Kidney (tissue), 14 donors: Measurements from ENCODE around the gene TTC39C. TPM values are rescaled to one million over a fixed set of nuclear protein-coding genes. Genes with fewer than 3 reads are reported as not detected.

Experiments used
- DNase-seq, 5 donors: peaks; one replicate each; pipeline ENCODE4 v3.0.0-alpha.2; 2013 to 2020
- FAIRE-seq: peaks from 2 replicates; lab custom pipeline; 2012; peaks lifted over from hg19 to GRCh38; lab: Jason Lieb, UNC
- H3K27ac ChIP-seq, 2 donors: one replicate each; pipeline ENCODE4 v1.7.0; 2013; ENCODE audit warnings: low read depth in 2 of 2, low read length in 2 of 2, inconsistent platforms in 1 of 2
- H3K27me3 ChIP-seq: one replicate; pipeline ENCODE4 v1.7.1; 2013; ENCODE audit warnings: low read length, inconsistent platforms; ENCODE audit not compliant: control insufficient read depth, insufficient read depth
- H3K36me3 ChIP-seq, 3 donors: one replicate each; pipeline versions ENCODE4 v1.7.0 to v1.7.1; 2013; ENCODE audit warnings: low read length in 3 of 3, control low read depth in 1 of 3, inconsistent platforms in 1 of 3; ENCODE audit not compliant: insufficient read depth in 3 of 3, control insufficient read depth in 2 of 3
- H3K4me1 ChIP-seq, 3 donors: one replicate each; pipeline versions ENCODE4 v1.7.0 to v1.7.1; 2013; ENCODE audit warnings: low read length in 3 of 3, inconsistent platforms in 1 of 3, low read depth in 1 of 3; ENCODE audit not compliant: control insufficient read depth in 2 of 3, insufficient read depth in 2 of 3
- H3K4me3 ChIP-seq, 3 donors: one replicate each; pipeline versions ENCODE4 v1.7.0 to v1.8.1; 2013; ENCODE audit warnings: low read length in 3 of 3, control low read depth in 1 of 3, inconsistent platforms in 1 of 3
- H3K9ac ChIP-seq, 3 donors: one replicate each; pipeline versions ENCODE4 v1.7.0 to v1.7.1; 2013; ENCODE audit warnings: low read length in 3 of 3, control low read depth in 1 of 3, inconsistent platforms in 1 of 3
- H3K9me3 ChIP-seq, 3 donors: one replicate each; pipeline versions ENCODE4 v1.7.0 to v1.7.1; 2013; ENCODE audit warnings: low read length in 3 of 3, control low read depth in 1 of 3, inconsistent platforms in 1 of 3; ENCODE audit not compliant: control insufficient read depth in 2 of 3, insufficient read depth in 1 of 3
- intact Hi-C: fragments of 100-400 bp; cut with DNase I; formaldehyde crosslinking; loops from one replicate; pipeline ENCODE4 v1.11.1; 2022
- polyA plus RNA-seq: library from polyadenylated mRNA; stranded (reverse); fragments of 350-450 nt; fragmentation: Illumina TruSeq; extraction: RNeasy Lipid Tissue Mini Kit (QIAGEN cat#74804); gene quantifications from one replicate; pipeline ENCODE4 v1.2.3, GENCODE V29; 2014; ENCODE audit warnings: low read depth, low replicate concordance; ENCODE audit not compliant: insufficient read depth
- total RNA-seq: library from RNA; stranded (reverse); fragmentation: NEBNext Ultra II Directional; extraction: Animal tissue kit (Norgen Biotek cat#: 25700); gene quantifications from one replicate; pipeline ENCODE4 v1.2.1, GENCODE V29; 2021
- TF ChIP-seq, protein P1 (sequence below): IDR thresholded peaks from 3 replicates; pipeline ENCODE4 v1.5.1; 2012; ENCODE audit warnings: mild to moderate bottlenecking, moderate library complexity, borderline replicate concordance; ENCODE audit not compliant: insufficient read depth; ENCODE audit errors: extremely low read depth
- donor health status: control.
- donor health status: control.
- donor health status: control.
- donor health status: control.
- donor health status: control.
- donor health status: DM: yes; HTN: yes; CAD: no.
- donor health status: Normal renal cell carcinoma (clear cell type).

The TTC39C gene
- total and polyA plus RNA-seq, 2 donors from 2014 or later = 2.8 to 17.4 TPM

DNA sequence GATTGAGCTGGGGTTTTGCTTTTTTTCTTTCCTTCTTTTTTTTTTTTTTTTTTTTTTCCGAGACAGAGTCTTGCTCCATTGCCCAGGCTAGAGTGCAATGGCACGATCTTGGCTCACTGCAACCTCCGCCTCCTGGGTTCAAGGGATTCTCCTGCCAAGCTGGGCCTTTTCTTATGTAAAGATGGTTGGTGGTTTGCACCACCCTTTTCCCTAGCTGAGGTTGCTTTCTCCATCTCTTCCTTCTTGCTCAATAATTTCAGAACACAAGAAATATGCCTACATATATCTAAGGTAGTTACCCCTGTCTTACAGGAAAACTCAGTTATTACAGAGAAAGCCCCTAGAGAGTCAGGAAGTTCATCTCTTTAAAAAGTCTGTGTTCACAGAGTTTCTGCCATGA is 7.0 kb downstream of the TTC39C start:
- no peak for FAIRE-seq
- Histone ChIP-seq H3K4me1 (no peaks in the 10 kb centered on the region), H3K27ac (no peak overlapping the region)

DNA sequence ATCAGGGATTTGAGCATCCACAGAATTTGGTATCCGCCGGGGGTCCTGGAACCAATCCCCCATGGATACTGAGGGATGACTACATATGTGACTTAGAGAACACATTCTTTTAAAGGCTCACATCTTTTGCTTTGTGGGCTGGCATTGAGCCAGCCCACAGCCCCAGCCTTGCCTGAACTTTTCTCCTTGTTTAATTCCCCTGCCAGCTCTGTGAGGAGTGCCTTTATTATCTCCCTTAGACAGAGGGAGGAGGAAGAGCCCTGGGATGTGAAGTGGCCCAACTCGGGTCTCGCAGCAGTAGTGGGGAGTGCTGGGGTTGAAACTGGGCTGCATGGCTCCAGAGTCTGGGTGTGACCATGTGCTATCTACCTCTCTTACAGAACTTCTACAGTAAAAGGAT is 7.6 kb downstream of the TTC39C start:
- intact Hi-C loops = no loop called here
- Histone ChIP-seq H3K4me1 (no peaks in the 10 kb centered on the region), H3K4me3 (no peak overlapping the region), H3K9me3 (no peaks in the 10 kb centered on the region), H3K9ac (no peak overlapping the region), H3K36me3 (no peaks in the 10 kb centered on the region), H3K27me3 (no peaks in the 10 kb centered on the region), H3K27ac (no peak overlapping the region)
- FAIRE-seq = no peak
- DNase-seq = no peak
- TF ChIP-seq, protein P1, sequence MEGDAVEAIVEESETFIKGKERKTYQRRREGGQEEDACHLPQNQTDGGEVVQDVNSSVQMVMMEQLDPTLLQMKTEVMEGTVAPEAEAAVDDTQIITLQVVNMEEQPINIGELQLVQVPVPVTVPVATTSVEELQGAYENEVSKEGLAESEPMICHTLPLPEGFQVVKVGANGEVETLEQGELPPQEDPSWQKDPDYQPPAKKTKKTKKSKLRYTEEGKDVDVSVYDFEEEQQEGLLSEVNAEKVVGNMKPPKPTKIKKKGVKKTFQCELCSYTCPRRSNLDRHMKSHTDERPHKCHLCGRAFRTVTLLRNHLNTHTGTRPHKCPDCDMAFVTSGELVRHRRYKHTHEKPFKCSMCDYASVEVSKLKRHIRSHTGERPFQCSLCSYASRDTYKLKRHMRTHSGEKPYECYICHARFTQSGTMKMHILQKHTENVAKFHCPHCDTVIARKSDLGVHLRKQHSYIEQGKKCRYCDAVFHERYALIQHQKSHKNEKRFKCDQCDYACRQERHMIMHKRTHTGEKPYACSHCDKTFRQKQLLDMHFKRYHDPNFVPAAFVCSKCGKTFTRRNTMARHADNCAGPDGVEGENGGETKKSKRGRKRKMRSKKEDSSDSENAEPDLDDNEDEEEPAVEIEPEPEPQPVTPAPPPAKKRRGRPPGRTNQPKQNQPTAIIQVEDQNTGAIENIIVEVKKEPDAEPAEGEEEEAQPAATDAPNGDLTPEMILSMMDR = no peak

More for the DNA sequence above, 7.0 kb downstream of the TTC39C start:
- intact Hi-C loops = no loop called here
- Histone ChIP-seq H3K9me3 (no peaks in the 10 kb centered on the region), H3K4me3 (no peak overlapping the region), H3K36me3 (no peaks in the 10 kb centered on the region), H3K9ac (no peak overlapping the region), H3K27me3 (no peaks in the 10 kb centered on the region)
- TF ChIP-seq, protein P1 = no peak
- DNase-seq = no peak

DNA sequence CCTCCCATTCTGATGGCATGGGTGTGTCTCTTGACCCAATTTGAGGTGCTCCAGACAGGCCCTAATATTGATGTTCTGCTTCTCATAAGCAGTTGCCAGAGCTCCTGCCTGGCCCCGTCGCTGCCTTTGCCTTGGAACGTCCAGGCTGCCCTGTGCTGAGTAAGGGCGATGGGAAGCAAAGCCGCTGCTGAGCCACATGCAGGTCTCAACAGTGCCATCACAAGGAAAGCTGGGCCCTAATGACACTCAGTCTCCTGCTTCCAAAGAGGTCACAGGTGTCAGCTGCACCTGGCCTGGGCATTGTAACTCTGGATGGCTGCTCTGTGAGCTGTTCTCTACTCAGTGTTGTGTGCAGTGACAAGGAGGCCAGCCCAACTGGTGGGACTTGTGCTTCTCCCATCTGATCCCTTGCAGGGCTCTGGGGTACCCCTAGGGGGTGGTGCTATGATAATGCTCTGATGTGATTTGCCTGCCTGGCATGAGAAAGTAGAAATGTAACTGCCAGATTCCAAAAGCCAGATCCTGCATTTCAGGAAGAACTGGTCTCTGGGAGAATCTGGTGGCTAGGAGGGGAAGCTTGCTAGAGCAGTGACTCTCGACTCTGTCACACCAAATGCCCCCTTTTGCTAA is 8.7 kb downstream of the TTC39C start:
- DNase-seq = peak in 3 of 5 donors; percentile 15 to 49 (median 31)
- FAIRE-seq = no peak
- TF ChIP-seq, protein P1 = no peak

DNA sequence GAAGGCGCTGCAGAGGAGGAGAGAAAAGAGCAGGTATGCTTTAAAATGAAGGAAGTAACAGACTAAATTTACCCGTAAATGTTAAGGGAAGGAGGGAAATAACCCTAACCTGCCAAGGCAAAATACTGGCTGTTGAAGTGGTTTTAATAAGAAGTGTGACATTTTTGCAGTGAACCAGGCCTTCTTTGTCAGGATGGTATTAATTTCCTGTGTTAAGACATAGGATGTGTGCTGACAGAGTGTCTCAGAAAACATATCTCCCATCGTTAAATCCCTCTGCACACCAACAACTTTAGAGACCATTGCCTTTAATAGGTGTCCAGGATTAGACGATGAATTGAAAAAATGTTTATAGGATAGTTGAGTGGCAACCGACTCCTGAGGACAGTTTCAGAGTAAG is 9.9 kb downstream of the TTC39C start:
- no peak for FAIRE-seq
- DNase-seq = no peak
- H3K9ac ChIP-seq = no peak overlapping the region
- H3K27me3 ChIP-seq = no peaks in the 10 kb centered on the region
- H3K36me3 ChIP-seq = no peaks in the 10 kb centered on the region
- TF ChIP-seq, protein P1 = no peak
- no peak overlapping the region for H3K27ac ChIP-seq
- H3K4me1 ChIP-seq = no peaks in the 10 kb centered on the region
- no peak overlapping the region for H3K4me3 ChIP-seq
- intact Hi-C loops = no loop called here
- H3K9me3 ChIP-seq = no peaks in the 10 kb centered on the region

More for the DNA sequence above, 8.7 kb downstream of the TTC39C start:
- Histone ChIP-seq H3K27ac (no peak overlapping the region), H3K36me3 (no peaks in the 10 kb centered on the region), H3K9me3 (no peaks in the 10 kb centered on the region), H3K4me1 (no peaks in the 10 kb centered on the region), H3K27me3 (no peaks in the 10 kb centered on the region), H3K4me3 (no peak overlapping the region), H3K9ac (no peak overlapping the region)
- intact Hi-C loops = no loop called here
